B cell (primary cell): ENCODE results near the gene BCKDK. TPM values are rescaled to one million over a fixed set of nuclear protein-coding genes. Genes with fewer than 3 reads are reported as not detected.

ENCODE experiments used
- ATAC-seq: fragments of 200-7000 bp; cut with Tn5 transposase; one replicate; pipeline ENCODE4 v1.10.0; 2021; ENCODE audit warnings: low read depth, mild to moderate bottlenecking, moderate number of reproducible peaks, moderate library complexity
- CTCF ChIA-PET: fragments of 350-600 bp; sonication (Branson Sonifier 250); formaldehyde crosslinking; loops from one replicate; lab custom pipeline; 2021; ENCODE audit warnings: antibody characterized with exemption, inconsistent platforms; lab: Charles Lee
- POLR2A ChIA-PET: fragments of 350-600 bp; sonication (Branson Sonifier 250); formaldehyde crosslinking; loops from one replicate; lab custom pipeline; 2021; ENCODE audit warnings: antibody characterized with exemption; lab: Charles Lee
- DNase-seq: peaks from one replicate; pipeline ENCODE4 v3.0.0; 2013
- H2AFZ ChIP-seq: 2 replicates; pipeline ENCODE4 v1.6.1; 2012; ENCODE audit warnings: mild to moderate bottlenecking, low read depth, low read length; ENCODE audit not compliant: insufficient read depth, poor library complexity, severe bottlenecking
- H3K27ac ChIP-seq, 2 donors: 1 replicate in 1 of 2; 2 replicates in 1 of 2; pipeline ENCODE4 v1.5.1; 2012 to 2013; ENCODE audit warnings: low read length in 2 of 2, mild to moderate bottlenecking in 2 of 2, moderate library complexity in 1 of 2
- H3K27me3 ChIP-seq, 4 experiments: fragments of 200-600 bp in 1 of 4; sonication (generic) in 1 of 4; replicated peaks in 1 of 4; 1 replicate in 2 of 4; 2 replicates in 2 of 4; pipeline versions ENCODE4 v1.6.1 to v1.7.0; 2013 to 2016; ENCODE audit warnings: low read length in 3 of 4, mild to moderate bottlenecking in 2 of 4, mixed read lengths in 1 of 4, moderate library complexity in 1 of 4; ENCODE audit not compliant: insufficient read depth in 4 of 4, control insufficient read depth in 3 of 4; ENCODE audit errors: control extremely low read depth in 1 of 4
- H3K36me3 ChIP-seq, 2 experiments: replicated peaks in 1 of 2; 1 replicate in 1 of 2; 2 replicates in 1 of 2; pipeline versions ENCODE4 v1.6.1 to v1.7.1; 2013; ENCODE audit warnings: low read length in 1 of 2; ENCODE audit not compliant: insufficient read depth in 2 of 2, control insufficient read depth in 1 of 2; ENCODE audit errors: control extremely low read depth in 1 of 2, extremely low read depth in 1 of 2
- H3K4me1 ChIP-seq, 2 donors: fragments of 200-600 bp in 1 of 2; sonication (generic) in 1 of 2; 1 replicate in 1 of 2; 2 replicates in 1 of 2; pipeline versions ENCODE4 v1.5.1 to v1.6.1; 2013 to 2017; ENCODE audit warnings: low read length in 2 of 2; ENCODE audit not compliant: control insufficient read depth in 2 of 2, insufficient read depth in 2 of 2
- H3K4me2 ChIP-seq: replicated peaks from 2 replicates; pipeline ENCODE3; 2012; ENCODE audit warnings: mild to moderate bottlenecking, low read depth, low read length; ENCODE audit not compliant: poor library complexity, severe bottlenecking
- H3K4me3 ChIP-seq, 5 experiments: fragments of 200-600 bp in 1 of 5; sonication (generic) in 1 of 5; 1 replicate in 3 of 5; 2 replicates in 2 of 5; pipeline versions ENCODE4 v1.5.1 to v1.7.0; 2011 to 2016; ENCODE audit warnings: low read length in 4 of 5, mild to moderate bottlenecking in 4 of 5, low read depth in 2 of 5, control low read depth in 1 of 5, moderate library complexity in 1 of 5; ENCODE audit not compliant: insufficient read depth in 1 of 5; ENCODE audit errors: control extremely low read depth in 1 of 5, extremely low read depth in 1 of 5
- H3K79me2 ChIP-seq: fragments of 200-600 bp; sonication (generic); one replicate; pipeline ENCODE4 v1.6.0; 2016; ENCODE audit warnings: low read length; ENCODE audit not compliant: control insufficient read depth, insufficient read depth
- H3K9ac ChIP-seq: fragments of 200-600 bp; sonication (generic); 2 replicates; pipeline ENCODE4 v1.6.1; 2017; ENCODE audit warnings: mild to moderate bottlenecking, low read length, moderate library complexity
- H3K9me3 ChIP-seq, 3 donors: one replicate each; pipeline versions ENCODE4 v1.6.1 to v1.7.1; 2013; ENCODE audit warnings: low read length in 2 of 3; ENCODE audit not compliant: control insufficient read depth in 2 of 3, insufficient read depth in 1 of 3; ENCODE audit errors: control extremely low read depth in 1 of 3
- H4K20me1 ChIP-seq: 2 replicates; pipeline ENCODE4 v1.6.0; 2012; ENCODE audit warnings: mild to moderate bottlenecking, low read length; ENCODE audit not compliant: insufficient read depth, control insufficient read depth, poor library complexity, severe bottlenecking
- H3K27ac Mint-ChIP-seq: one replicate; pipeline ENCODE4 v1.8.0; 2021; ENCODE audit warnings: mixed read lengths
- H3K27me3 Mint-ChIP-seq: one replicate; pipeline ENCODE4 v1.8.0; 2021; ENCODE audit warnings: mixed read lengths
- H3K4me1 Mint-ChIP-seq: one replicate; pipeline ENCODE4 v1.8.0; 2021; ENCODE audit warnings: mixed read lengths
- H3K4me3 Mint-ChIP-seq: one replicate; pipeline ENCODE4 v1.8.0; 2021; ENCODE audit warnings: mixed read lengths
- H3K9me3 Mint-ChIP-seq: one replicate; pipeline ENCODE4 v1.8.0; 2022; ENCODE audit warnings: mixed read lengths; ENCODE audit not compliant: insufficient read depth
- EZH2 ChIP-seq: IDR thresholded peaks from 2 replicates; pipeline ENCODE4 v1.6.1; 2012; ENCODE audit warnings: borderline replicate concordance, low read depth, mild to moderate bottlenecking, moderate library complexity, low read length; ENCODE audit not compliant: insufficient read depth, poor library complexity, severe bottlenecking
- WGBS: methylation state at CpG from one replicate; pipeline ENCODE4 v1.1.5; 2013; ENCODE audit warnings: missing lambda C conversion rate; ENCODE audit not compliant: insufficient coverage; 5-methylcytosine and 5-hydroxymethylcytosine counted together
- intact Hi-C: fragments of 100-400 bp; cut with micrococcal nuclease; formaldehyde crosslinking; loops from one replicate; pipeline ENCODE4 v1.10.0; 2022
- polyA plus RNA-seq: library from polyadenylated mRNA; depleted of rRNA; stranded (reverse); fragments of >200 nt; gene quantifications from 2 replicates; pipeline ENCODE4 v1.2.3, GENCODE V29; 2012
- total RNA-seq, 2 donors: library from RNA; stranded (reverse); fragments of 120-200 nt in 1 of 2; gene quantifications; 1 replicate in 1 of 2; 2 replicates in 1 of 2; pipeline versions ENCODE4 v1.2.3 to v1.2.4, GENCODE V29; 2013 to 2022
- TF ChIP-seq, protein P1 (sequence below): fragments of 200-600 bp; IDR thresholded peaks from one replicate; pipeline ENCODE4 v1.8.0; 2022; ENCODE audit warnings: antibody characterized with exemption, mild to moderate bottlenecking

BCKDK gene
- total and polyA plus RNA-seq, 2 donors (not counting 1 experiment from before 2014, with no cell fraction given), result 24.7 to 27.6 TPM

GRCh38 chr16:31085873-31086628 is 22.1 kb upstream of the BCKDK start:
- intact Hi-C loops, result no loop called here
- H3K4me3 ChIP-seq, result no peak overlapping the region
- H3K27ac Mint-ChIP-seq, result no peak overlapping the region
- no peak for TF ChIP-seq EZH2
- TF ChIP-seq, protein P1, sequence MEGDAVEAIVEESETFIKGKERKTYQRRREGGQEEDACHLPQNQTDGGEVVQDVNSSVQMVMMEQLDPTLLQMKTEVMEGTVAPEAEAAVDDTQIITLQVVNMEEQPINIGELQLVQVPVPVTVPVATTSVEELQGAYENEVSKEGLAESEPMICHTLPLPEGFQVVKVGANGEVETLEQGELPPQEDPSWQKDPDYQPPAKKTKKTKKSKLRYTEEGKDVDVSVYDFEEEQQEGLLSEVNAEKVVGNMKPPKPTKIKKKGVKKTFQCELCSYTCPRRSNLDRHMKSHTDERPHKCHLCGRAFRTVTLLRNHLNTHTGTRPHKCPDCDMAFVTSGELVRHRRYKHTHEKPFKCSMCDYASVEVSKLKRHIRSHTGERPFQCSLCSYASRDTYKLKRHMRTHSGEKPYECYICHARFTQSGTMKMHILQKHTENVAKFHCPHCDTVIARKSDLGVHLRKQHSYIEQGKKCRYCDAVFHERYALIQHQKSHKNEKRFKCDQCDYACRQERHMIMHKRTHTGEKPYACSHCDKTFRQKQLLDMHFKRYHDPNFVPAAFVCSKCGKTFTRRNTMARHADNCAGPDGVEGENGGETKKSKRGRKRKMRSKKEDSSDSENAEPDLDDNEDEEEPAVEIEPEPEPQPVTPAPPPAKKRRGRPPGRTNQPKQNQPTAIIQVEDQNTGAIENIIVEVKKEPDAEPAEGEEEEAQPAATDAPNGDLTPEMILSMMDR, result no peak
- no peaks in the 10 kb centered on the region for H3K27me3 Mint-ChIP-seq
- H3K9me3 Mint-ChIP-seq, result no peaks in the 10 kb centered on the region
- no peaks in the 10 kb centered on the region for H3K9me3 ChIP-seq
- H2AFZ ChIP-seq, result no peak overlapping the region
- H3K4me1 ChIP-seq, result peaks cover 0 to 4% of the 10 kb centered on the region in 2 donors
- H3K79me2 ChIP-seq, result peaks cover 33% of the 10 kb centered on the region
- H3K27ac ChIP-seq, result no peak overlapping the region
- ATAC-seq (no peak), DNase-seq (no peak)
- no peak overlapping the region for H3K4me3 Mint-ChIP-seq
- 94% methylated on average over 18 of the region's 18 CpGs for WGBS
- H3K9ac ChIP-seq, result no peak overlapping the region
- H3K36me3 ChIP-seq, result peaks cover 0 to 26% of the 10 kb centered on the region in 2 experiments
- ChIA-PET POLR2A (interaction anchor here (0.9 kb wide), 1 partner anchor 12 kb away, joined by 3 read pairs; the partner anchor contains the start of genes ZNF646 and ZNF668), CTCF (interaction anchor here (0.5 kb wide), 1 partner anchor 59 kb away, joined by 3 read pairs; no protein-coding TSS in a partner anchor)
- peaks cover 3% of the 10 kb centered on the region for H3K4me1 Mint-ChIP-seq
- H3K4me2 ChIP-seq, result no peak overlapping the region
- no peaks in the 10 kb centered on the region for H3K27me3 ChIP-seq
- H4K20me1 ChIP-seq, result peaks cover 33% of the 10 kb centered on the region

- Mint-ChIP-seq H3K9me3 (no peaks in the 10 kb centered on the region), H3K27ac (no peak overlapping the region), H3K27me3 (no peaks in the 10 kb centered on the region), H3K4me3 (no peak overlapping the region), H3K4me1 (peaks cover 3% of the 10 kb centered on the region)
- peaks cover 0 to 4% of the 10 kb centered on the region in 2 donors for H3K4me1 ChIP-seq
- no peak overlapping the region for H3K27ac ChIP-seq
- TF ChIP-seq, protein P1, result no peak
- TF ChIP-seq EZH2, result no peak
- H2AFZ ChIP-seq, result no peak overlapping the region
- no peaks in the 10 kb centered on the region for H3K9me3 ChIP-seq
- no peak overlapping the region for H3K4me2 ChIP-seq
- H3K4me3 ChIP-seq, result no peak overlapping the region
- no peaks in the 10 kb centered on the region for H3K27me3 ChIP-seq
- CTCF ChIA-PET, result no interaction called here
- peaks cover 0 to 21% of the 10 kb centered on the region in 2 experiments for H3K36me3 ChIP-seq
- POLR2A ChIA-PET, result no interaction called here
- ATAC-seq (no peak), DNase-seq (no peak)
- peaks cover 28% of the 10 kb centered on the region for H4K20me1 ChIP-seq
- H3K9ac ChIP-seq, result no peak overlapping the region
- H3K79me2 ChIP-seq, result peaks cover 29% of the 10 kb centered on the region
- intact Hi-C loops, result no loop called here
- 100% methylated on average over 6 of the region's 6 CpGs for WGBS
Measured at GRCh38 chr16:31086629-31086906, 21.6 kb upstream of the BCKDK start.
